Esophagus mucosa (tissue), 1 donor: ENCODE measurements around the gene NKX6-2. TPM values are rescaled to one million over a fixed set of nuclear protein-coding genes. Genes with fewer than 3 reads are reported as not detected.
"Not testable (repeated sequence)": the region's sequence is repeated elsewhere in the genome, so short reads cannot be mapped to it uniquely, and the experiment has no call there.

Experiments
- ATAC-seq: fragments of 200-7000 bp; cut with Tn5 transposase; one replicate; pipeline ENCODE4 v1.9.1; 2020
- total RNA-seq: library from RNA; stranded (reverse); gene quantifications from one replicate; pipeline ENCODE4 v1.2.4, GENCODE V29; 2023
- donor health status: DM: yes; HTN: yes; CAD: no.

NKX6-2 gene
- total RNA-seq = 0.08 TPM

- ATAC-seq = no peak
Measured at GRCh38 chr10:132785723-132786475, at the start of gene NKX6-2. Gene NKX6-2 (minus strand): TSS chr10:132786147. CDS start chr10:132785948, 199 bp downstream.

GRCh38 chr10:132834891-132835847, 49.2 kb upstream of the NKX6-2 start:
- no peak for ATAC-seq

GRCh38 chr10:132834311-132834761, 48.4 kb upstream of the NKX6-2 start:
- ATAC-seq = no peak

GRCh38 chr10:132833421-132834111, 47.6 kb upstream of the NKX6-2 start:
- no peak for ATAC-seq

GRCh38 chr10:132832186-132832969, 46.4 kb upstream of the NKX6-2 start:
- ATAC-seq = no peak

- ATAC-seq = no peak
Measured at GRCh38 chr10:132829403-132829802, 43.5 kb upstream of the NKX6-2 start.

- ATAC-seq = no peak
Measured at GRCh38 chr10:132828681-132829080, 42.7 kb upstream of the NKX6-2 start.

GRCh38 chr10:132827861-132828539, 42.1 kb upstream of the NKX6-2 start:
- ATAC-seq = no peak

GRCh38 chr10:132827423-132827789, 41.5 kb upstream of the NKX6-2 start:
- no peak for ATAC-seq

- ATAC-seq = no peak
Measured at GRCh38 chr10:132826524-132827422, 40.8 kb upstream of the NKX6-2 start.

- not testable (repeated sequence) for ATAC-seq
Measured at GRCh38 chr10:132825783-132826523, 40.0 kb upstream of the NKX6-2 start.

- ATAC-seq = no peak
Measured at GRCh38 chr10:132820056-132820455, 34.1 kb upstream of the NKX6-2 start.

- ATAC-seq = no peak
Measured at GRCh38 chr10:132817701-132818211, 31.8 kb upstream of the NKX6-2 start.

GRCh38 chr10:132816718-132817117, 30.8 kb upstream of the NKX6-2 start:
- ATAC-seq = no peak

GRCh38 chr10:132815168-132815857, 29.4 kb upstream of the NKX6-2 start:
- no peak for ATAC-seq

GRCh38 chr10:132814469-132814856, 28.5 kb upstream of the NKX6-2 start:
- ATAC-seq = no peak

GRCh38 chr10:132813560-132814468, 27.9 kb upstream of the NKX6-2 start:
- ATAC-seq = no peak

- no peak for ATAC-seq
Measured at GRCh38 chr10:132813001-132813401, 27.1 kb upstream of the NKX6-2 start.
